ENCODE results near the gene AKIRIN1. TPM values are rescaled to one million over a fixed set of nuclear protein-coding genes. Genes with fewer than 3 reads are reported as not detected.
"Not testable (repeated sequence)": the region's sequence is repeated elsewhere in the genome, so short reads cannot be mapped to it uniquely, and the experiment has no call there.

The AKIRIN1 gene
- total RNA-seq, 3 donors from 2014 or later (not counting 1 experiment from before 2014, with no cell fraction given) = 70.4 to 80.7 (median 73.2) TPM

- no peaks in the 10 kb centered on the region for H3K9me3 Mint-ChIP-seq
- TF ChIP-seq CTCF (IDR thresholded peaks at IDR 0.05) = no peak
- H3K4me3 Mint-ChIP-seq = no peak overlapping the region
- intact Hi-C loops (cut with micrococcal nuclease) = no loop called here
- DNase-seq (no peak), ATAC-seq (no peak)
- 92% methylated on average over 3 of the region's 3 CpGs for WGBS (ENCODE audit: insufficient coverage)
- Histone ChIP-seq H3K27me3 (ENCODE audit: control insufficient read depth, insufficient read depth, low read length) (no peaks in the 10 kb centered on the region), H3K4me1 (ENCODE audit: control insufficient read depth, insufficient read depth, low read length) (no peaks in the 10 kb centered on the region), H3K27ac (ENCODE audit: low read length) (no peak overlapping the region), H3K4me3 (ENCODE audit: low read length) (no peak overlapping the region), H3K36me3 (ENCODE audit: control insufficient read depth, insufficient read depth, low read length) (no peaks in the 10 kb centered on the region), H3K9me3 (ENCODE audit: control insufficient read depth, insufficient read depth, low read length) (no peaks in the 10 kb centered on the region)
- H3K27me3 Mint-ChIP-seq (ENCODE audit: low read depth in 2 of 2) = no peaks in the 10 kb centered on the region
- H3K4me1 Mint-ChIP-seq = no peaks in the 10 kb centered on the region
- H3K36me3 Mint-ChIP-seq = no peaks in the 10 kb centered on the region
- H3K27ac Mint-ChIP-seq = no peak overlapping the region
These were observed 29.0 kb upstream of the AKIRIN1 start for GRCh38 chr1:38962113-38962512.

GRCh38 chr1:38962560-38962959 is 28.5 kb upstream of the AKIRIN1 start:
- no peaks in the 10 kb centered on the region for H3K27me3 Mint-ChIP-seq (ENCODE audit: low read depth in 2 of 2)
- ATAC-seq (no peak), DNase-seq (no peak)
- H3K9me3 Mint-ChIP-seq = no peaks in the 10 kb centered on the region
- Histone ChIP-seq H3K4me1 (ENCODE audit: control insufficient read depth, insufficient read depth, low read length) (no peaks in the 10 kb centered on the region), H3K27me3 (ENCODE audit: control insufficient read depth, insufficient read depth, low read length) (no peaks in the 10 kb centered on the region), H3K36me3 (ENCODE audit: control insufficient read depth, insufficient read depth, low read length) (no peaks in the 10 kb centered on the region), H3K27ac (ENCODE audit: low read length) (no peak overlapping the region), H3K9me3 (ENCODE audit: control insufficient read depth, insufficient read depth, low read length) (no peaks in the 10 kb centered on the region), H3K4me3 (ENCODE audit: low read length) (no peak overlapping the region)
- H3K4me1 Mint-ChIP-seq = no peaks in the 10 kb centered on the region
- WGBS (ENCODE audit: insufficient coverage) = 56% methylated on average over 6 of the region's 7 CpGs
- no peak for TF ChIP-seq CTCF (IDR thresholded peaks at IDR 0.05)
- intact Hi-C loops (cut with micrococcal nuclease) = no loop called here
- no peak overlapping the region for H3K27ac Mint-ChIP-seq
- H3K4me3 Mint-ChIP-seq = no peak overlapping the region
- H3K36me3 Mint-ChIP-seq = no peaks in the 10 kb centered on the region

GRCh38 chr1:38964140-38964548 is 26.9 kb upstream of the AKIRIN1 start:
- H3K9me3 ChIP-seq (ENCODE audit: control insufficient read depth, insufficient read depth, low read length) = no peaks in the 10 kb centered on the region
- Mint-ChIP-seq H3K4me3 (no peak overlapping the region), H3K4me1 (no peaks in the 10 kb centered on the region), H3K9me3 (no peaks in the 10 kb centered on the region), H3K27ac (no peak overlapping the region), H3K27me3 (ENCODE audit: low read depth in 2 of 2) (no peaks in the 10 kb centered on the region), H3K36me3 (no peaks in the 10 kb centered on the region)
- peak in 1 of 3 donors; percentile 54 for ATAC-seq
- H3K4me3 ChIP-seq (ENCODE audit: low read length) = no peak overlapping the region
- H3K4me1 ChIP-seq (ENCODE audit: control insufficient read depth, insufficient read depth, low read length) = no peaks in the 10 kb centered on the region
- intact Hi-C loops (cut with micrococcal nuclease) = no loop called here
- no peaks in the 10 kb centered on the region for H3K36me3 ChIP-seq (ENCODE audit: control insufficient read depth, insufficient read depth, low read length)
- peak in 1 of 2 donors; percentile 34 for DNase-seq
- no peak for TF ChIP-seq CTCF (IDR thresholded peaks at IDR 0.05)
- H3K27me3 ChIP-seq (ENCODE audit: control insufficient read depth, insufficient read depth, low read length) = no peaks in the 10 kb centered on the region
- 55% methylated on average over 3 of the region's 3 CpGs for WGBS (ENCODE audit: insufficient coverage)
- no peak overlapping the region for H3K27ac ChIP-seq (ENCODE audit: low read length)

- H3K4me3 ChIP-seq (ENCODE audit: low read length); H3K9me3 Mint-ChIP-seq; H3K27me3 Mint-ChIP-seq (ENCODE audit: low read depth in 2 of 2); intact Hi-C loops (cut with micrococcal nuclease); DNase-seq; H3K36me3 Mint-ChIP-seq; H3K27me3 ChIP-seq (ENCODE audit: control insufficient read depth, insufficient read depth, low read length); H3K9me3 ChIP-seq (ENCODE audit: control insufficient read depth, insufficient read depth, low read length); H3K4me3 Mint-ChIP-seq; H3K27ac ChIP-seq (ENCODE audit: low read length); ATAC-seq; H3K36me3 ChIP-seq (ENCODE audit: control insufficient read depth, insufficient read depth, low read length); H3K4me1 Mint-ChIP-seq; H3K27ac Mint-ChIP-seq: not testable (repeated sequence)
- peaks cover 16% of the 10 kb centered on the region for H3K4me1 ChIP-seq (ENCODE audit: control insufficient read depth, insufficient read depth, low read length)
- 75% methylated on average over 5 of the region's 6 CpGs for WGBS (ENCODE audit: insufficient coverage)
These were observed 17.9 kb upstream of the AKIRIN1 start for GRCh38 chr1:38973145-38973544.

All from natural killer cell (primary cell).